Measurements from ENCODE around the gene TIAL1. TPM values are rescaled to one million over a fixed set of nuclear protein-coding genes. Genes with fewer than 3 reads are reported as not detected.
A peak's percentile ranks its signal among the peaks of the same experiment; 100 is the strongest.

The TIAL1 gene
- total RNA-seq, 1 experiment from 2014 or later = 46.6 TPM

- H3K9me3 ChIP-seq (ENCODE audit: low read length) = no peaks in the 10 kb centered on the region
- intact Hi-C loops (cut with micrococcal nuclease) = no loop called here
- H3K36me3 ChIP-seq (ENCODE audit: low read depth, low read length) = no peaks in the 10 kb centered on the region
- H4K20me1 ChIP-seq (ENCODE audit: low read length) = no peaks in the 10 kb centered on the region
- CTCF ChIA-PET = no interaction called here
- no peak overlapping the region for H3K4me3 ChIP-seq (ENCODE audit: low read length)
- no peaks in the 10 kb centered on the region for H3K9me2 ChIP-seq (replicated peaks; ENCODE audit: low read length)
- H2AFZ ChIP-seq (ENCODE audit: low read length) = no peak overlapping the region
- H3K27ac ChIP-seq (ENCODE audit: low read length) = no peak overlapping the region
- POLR2A ChIA-PET (ENCODE audit: unreplicated experiment) = no interaction called here
- no peak overlapping the region for H3K9ac ChIP-seq (ENCODE audit: low read length)
- DNase-seq (peak; percentile 38), ATAC-seq (peak; percentile 38; the same call in 1 of the 2 replicates)
- H3K79me2 ChIP-seq (ENCODE audit: low read length) = peaks cover 5% of the 10 kb centered on the region; the same call in 1 of the 2 replicates
- H3K27me3 ChIP-seq (ENCODE audit: low read length) = no peaks in the 10 kb centered on the region
- H3F3A ChIP-seq (ENCODE audit: low read length, unreplicated experiment) = no peaks in the 10 kb centered on the region
- peaks cover 3% of the 10 kb centered on the region for H3K4me1 ChIP-seq (ENCODE audit: insufficient read depth, low read length)
- no peak overlapping the region for H3K4me2 ChIP-seq (ENCODE audit: low read length)
- BruUV-seq (replicated peaks) = no TSS peak
- TF ChIP-seq EZH2phosphoT487 (IDR thresholded peaks at IDR 0.05; ENCODE audit: borderline replicate concordance, low read length) = no peak
- TF ChIP-seq, protein P1, sequence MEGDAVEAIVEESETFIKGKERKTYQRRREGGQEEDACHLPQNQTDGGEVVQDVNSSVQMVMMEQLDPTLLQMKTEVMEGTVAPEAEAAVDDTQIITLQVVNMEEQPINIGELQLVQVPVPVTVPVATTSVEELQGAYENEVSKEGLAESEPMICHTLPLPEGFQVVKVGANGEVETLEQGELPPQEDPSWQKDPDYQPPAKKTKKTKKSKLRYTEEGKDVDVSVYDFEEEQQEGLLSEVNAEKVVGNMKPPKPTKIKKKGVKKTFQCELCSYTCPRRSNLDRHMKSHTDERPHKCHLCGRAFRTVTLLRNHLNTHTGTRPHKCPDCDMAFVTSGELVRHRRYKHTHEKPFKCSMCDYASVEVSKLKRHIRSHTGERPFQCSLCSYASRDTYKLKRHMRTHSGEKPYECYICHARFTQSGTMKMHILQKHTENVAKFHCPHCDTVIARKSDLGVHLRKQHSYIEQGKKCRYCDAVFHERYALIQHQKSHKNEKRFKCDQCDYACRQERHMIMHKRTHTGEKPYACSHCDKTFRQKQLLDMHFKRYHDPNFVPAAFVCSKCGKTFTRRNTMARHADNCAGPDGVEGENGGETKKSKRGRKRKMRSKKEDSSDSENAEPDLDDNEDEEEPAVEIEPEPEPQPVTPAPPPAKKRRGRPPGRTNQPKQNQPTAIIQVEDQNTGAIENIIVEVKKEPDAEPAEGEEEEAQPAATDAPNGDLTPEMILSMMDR (conservative IDR thresholded peaks at IDR 0.05; ENCODE audit: low read depth, low read length) = peak; percentile 48
- TF ChIP-seq EZH2 (IDR thresholded peaks at IDR 0.05; ENCODE audit: low read length, unreplicated experiment) = no peak
Measured at GRCh38 chr10:119602241-119603095, 5.7 kb upstream of the TIAL1 start.

GRCh38 chr10:119598397-119598796, 1.6 kb upstream of the TIAL1 start:
- Histone ChIP-seq H3K9me2 (replicated peaks; ENCODE audit: low read length) (no peaks in the 10 kb centered on the region), H3K9me3 (ENCODE audit: low read length) (no peaks in the 10 kb centered on the region), H3K4me1 (ENCODE audit: insufficient read depth, low read length) (peaks cover 17% of the 10 kb centered on the region), H3K27me3 (ENCODE audit: low read length) (no peaks in the 10 kb centered on the region), H3K36me3 (ENCODE audit: low read depth, low read length) (0 out of 2 replicates have a peak, but pooled peaks cover 8% of the 10 kb centered on the region), H3K9ac (ENCODE audit: low read length) (no peak overlapping the region), H3F3A (ENCODE audit: low read length, unreplicated experiment) (no peaks in the 10 kb centered on the region), H2AFZ (ENCODE audit: low read length) (no peak overlapping the region), H3K79me2 (ENCODE audit: low read length) (peaks cover 40% of the 10 kb centered on the region), H4K20me1 (ENCODE audit: low read length) (peaks cover 20% of the 10 kb centered on the region), H3K4me2 (ENCODE audit: low read length) (no peak overlapping the region), H3K27ac (ENCODE audit: low read length) (no peak overlapping the region), H3K4me3 (ENCODE audit: low read length) (no peak overlapping the region)
- ATAC-seq = no peak
- TF ChIP-seq EZH2 (IDR thresholded peaks at IDR 0.05; ENCODE audit: low read length, unreplicated experiment) = no peak
- TF ChIP-seq, protein P1 (conservative IDR thresholded peaks at IDR 0.05; ENCODE audit: low read depth, low read length) = no peak
- TF ChIP-seq EZH2phosphoT487 (IDR thresholded peaks at IDR 0.05; ENCODE audit: borderline replicate concordance, low read length) = no peak
- POLR2A ChIA-PET (ENCODE audit: unreplicated experiment) = no interaction called here
- intact Hi-C loops (cut with micrococcal nuclease) = loop anchor here (5.0 kb wide), 1 partner anchor 129 kb away; the partner anchor contains the start of gene INPP5F
- CTCF ChIA-PET = no interaction called here
- no peak for DNase-seq
- no TSS peak for BruUV-seq (replicated peaks)
